ENCODE data around the gene ITIH5.
"Not testable (repeated sequence)": the region's sequence is repeated elsewhere in the genome, so short reads cannot be mapped to it uniquely, and the experiment has no call there.

GRCh38 chr10:7657079-7657478, 9.7 kb downstream of the ITIH5 start:
- not testable (repeated sequence) for TF ChIP-seq EZH2 (IDR thresholded peaks at IDR 0.05; ENCODE audit: borderline replicate concordance, low read depth, low read length); RBM34 (IDR thresholded peaks at IDR 0.05; ENCODE audit: borderline replicate concordance, insufficient read depth, low read length); ZNF24 (IDR thresholded peaks at IDR 0.05); ZSCAN29 (IDR thresholded peaks at IDR 0.05); NR2C2 (CRISPR knock-in tag; IDR thresholded peaks at IDR 0.05); NR2C2 (tag; IDR thresholded peaks at IDR 0.05); ZBTB7A (IDR thresholded peaks at IDR 0.05; ENCODE audit: borderline replicate concordance, control insufficient read depth, low read depth, low read length); CTCF (IDR thresholded peaks at IDR 0.05 in 2 of 3, conservative IDR thresholded peaks at IDR 0.05 in 1 of 3; ENCODE audit: insufficient read depth in 2 of 3, low read depth in 1 of 3, low read length in 3 of 3); E2F4 (CRISPR knock-in tag; IDR thresholded peaks at IDR 0.05; ENCODE audit: low read depth); GATA2 (CRISPR knock-in tag; IDR thresholded peaks at IDR 0.05); KLF13 (tag; IDR thresholded peaks at IDR 0.05; ENCODE audit: borderline replicate concordance, low read depth); USF1 (CRISPR knock-in tag; IDR thresholded peaks at IDR 0.05); LARP7 (IDR thresholded peaks at IDR 0.05)
